NCI-H2227 treated with DMSO at 0.1 percent for 48 hours (cell line): ENCODE measurements around the gene SHB.
"Not testable (repeated sequence)": the region's sequence is repeated elsewhere in the genome, so short reads cannot be mapped to it uniquely, and the experiment has no call there.

ENCODE experiments used
- DNase-seq: peaks from one replicate; lab custom pipeline; 2025; lab: John Stamatoyannopoulos, UW

The SHB gene

GRCh38 chr9:37902796-37903646 is 166.0 kb downstream of the SHB start:
- no peak for DNase-seq

GRCh38 chr9:37902131-37902530 is 166.9 kb downstream of the SHB start:
- no peak for DNase-seq

- DNase-seq, result no peak
Measured at GRCh38 chr9:37899041-37899440, 170.0 kb downstream of the SHB start.

- DNase-seq, result no peak
Measured at GRCh38 chr9:37897665-37898064, 171.4 kb downstream of the SHB start.

DNA sequence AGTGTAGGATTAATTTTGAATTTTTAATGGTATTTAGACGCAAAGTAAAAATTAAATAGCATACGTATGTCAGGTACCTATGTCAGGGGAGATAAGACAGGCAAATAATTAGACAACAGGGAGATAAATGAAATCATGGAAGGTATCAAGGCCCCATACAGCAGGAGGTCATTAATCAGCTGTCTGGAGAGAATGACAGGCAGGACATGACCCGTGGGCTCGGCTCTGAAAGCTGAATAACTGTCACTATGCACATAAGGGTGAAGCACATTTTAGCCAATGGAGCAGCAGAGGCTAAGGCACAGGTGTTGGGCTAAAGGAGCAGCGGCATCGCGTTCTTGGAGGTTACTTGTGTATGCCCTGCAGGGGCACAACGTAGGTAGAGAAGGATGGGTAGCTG is 177.0 kb downstream of the SHB start:
- DNase-seq, result no peak

DNA sequence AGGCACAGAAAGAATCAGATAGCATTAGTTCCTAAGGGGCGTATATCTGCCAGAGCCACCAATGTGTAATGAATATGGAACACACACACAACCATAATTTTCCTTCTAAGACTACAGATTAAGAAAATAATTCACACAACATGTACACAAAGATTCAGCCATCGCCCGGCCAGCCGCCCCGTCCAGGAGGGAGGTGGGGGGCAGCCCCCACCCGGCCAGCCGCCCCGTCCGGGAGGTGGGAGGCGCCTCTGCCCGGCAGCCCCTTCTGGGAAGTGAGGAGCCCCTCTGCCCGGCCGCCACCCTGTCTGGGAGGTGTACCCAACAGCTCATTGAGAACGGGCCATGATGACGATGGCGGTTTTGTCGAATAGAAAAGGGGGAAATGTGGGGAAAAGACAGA is 178.0 kb downstream of the SHB start:
- not testable (repeated sequence) for DNase-seq

DNA sequence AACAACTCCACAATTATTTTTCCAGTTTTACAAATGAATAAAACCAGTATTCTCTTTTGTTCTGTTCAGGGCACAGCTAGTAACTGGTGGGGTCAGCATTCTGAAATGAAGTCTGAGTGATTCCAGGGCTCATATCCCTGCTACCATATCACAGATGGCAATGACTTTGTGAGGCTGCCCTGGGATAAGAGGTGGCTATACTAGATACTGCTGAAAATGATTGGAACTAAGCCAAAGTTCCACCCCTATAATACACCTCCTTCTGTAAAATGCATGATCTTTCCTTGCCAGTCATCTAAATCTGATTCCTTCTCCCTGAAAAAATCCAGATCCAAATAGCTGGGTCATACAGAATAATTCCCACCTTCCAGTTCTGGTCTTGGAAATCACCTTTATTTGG is 179.5 kb downstream of the SHB start:
- no peak for DNase-seq

DNA sequence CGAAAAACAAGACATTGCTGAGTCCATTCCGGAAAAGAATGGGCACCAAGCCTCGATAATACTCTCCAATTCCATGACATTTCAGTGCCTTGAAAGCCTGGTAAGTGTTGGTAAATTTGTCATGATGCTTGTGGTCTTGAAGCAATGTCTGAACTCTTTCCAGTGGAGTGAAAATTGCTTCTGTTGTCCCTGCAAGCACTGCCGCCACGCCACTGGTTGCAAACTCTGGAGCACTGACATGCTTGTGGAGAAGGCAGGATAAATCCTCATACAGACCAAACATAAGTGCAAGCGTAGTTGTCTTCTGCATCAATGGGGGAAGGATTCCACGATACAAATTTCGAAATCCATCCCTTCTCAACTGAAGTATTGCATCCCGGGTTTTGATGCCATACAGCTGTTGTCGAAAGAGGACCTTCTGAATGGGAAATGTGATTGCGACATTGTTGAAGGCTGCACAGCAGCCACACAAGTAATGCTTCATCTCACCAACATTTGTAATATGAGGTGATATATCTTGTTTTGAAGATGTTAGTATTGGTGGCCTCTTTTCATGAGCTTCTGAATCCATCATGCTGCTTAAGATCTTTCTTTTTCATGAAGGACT is 180.9 kb downstream of the SHB start:
- DNase-seq, result not testable (repeated sequence)

GRCh38 chr9:37880916-37881479 is 188.0 kb downstream of the SHB start:
- DNase-seq, result no peak

DNA sequence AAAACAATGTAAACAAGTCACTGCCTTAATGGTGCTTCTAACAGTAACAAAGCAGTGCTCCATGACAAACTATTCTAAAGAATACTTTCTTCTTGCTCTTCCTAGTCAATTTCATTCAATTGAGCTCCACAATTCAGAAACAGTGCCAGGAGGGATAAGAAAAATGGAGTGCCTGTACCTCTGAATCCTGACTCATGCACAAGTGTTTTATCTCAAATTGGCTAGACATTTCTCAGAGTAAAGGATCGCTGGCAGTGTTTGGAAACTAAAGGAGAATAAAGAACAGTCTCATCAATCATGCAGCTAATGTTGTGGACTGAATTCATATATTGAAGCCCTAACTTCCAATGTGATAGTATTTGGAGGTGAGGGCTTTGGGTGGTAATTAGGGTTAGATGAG is 192.7 kb downstream of the SHB start:
- no peak for DNase-seq

DNA sequence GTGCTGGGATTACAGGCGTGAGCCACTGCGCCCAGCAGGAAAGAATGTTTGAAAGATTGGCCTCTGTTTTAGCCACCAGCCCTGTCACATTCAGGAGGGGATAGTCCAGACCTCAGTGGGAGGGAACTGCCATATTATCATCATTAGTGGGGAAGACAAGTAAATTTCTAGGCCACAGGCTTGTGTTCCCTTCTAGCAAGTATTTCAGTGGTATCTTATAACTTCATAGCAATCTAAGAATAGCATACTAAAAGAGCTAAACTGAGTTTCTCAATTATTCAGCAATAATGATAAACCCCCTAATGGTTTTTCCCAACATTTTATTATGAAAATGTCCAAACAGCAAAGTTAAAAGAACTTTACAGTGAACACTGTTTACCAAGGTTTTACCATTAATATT is 195.1 kb downstream of the SHB start:
- DNase-seq, result no peak

DNA sequence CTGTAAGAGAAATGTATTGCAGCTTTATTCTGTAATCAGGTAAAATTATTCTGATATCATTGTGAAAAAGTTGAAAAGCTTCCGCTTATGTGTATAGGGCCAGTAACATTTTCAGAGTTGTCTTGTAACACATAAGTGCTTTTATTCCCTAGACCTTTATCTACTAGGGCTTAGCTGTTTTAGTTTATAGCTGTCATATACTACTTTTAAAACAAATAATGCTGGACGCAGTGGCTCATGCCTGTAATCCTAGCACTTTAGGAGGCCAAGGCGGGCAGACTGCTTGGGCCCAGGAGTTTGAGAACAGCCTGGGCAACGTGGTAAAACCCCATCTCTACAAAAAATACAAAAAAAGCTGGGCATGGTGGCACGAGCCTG is 198.2 kb downstream of the SHB start:
- DNase-seq, result no peak

- DNase-seq, result no peak
Measured at GRCh38 chr9:37870081-37870798, 198.8 kb downstream of the SHB start.
